ENCODE results near the gene ITPKB.

Gene ITPKB

DNA sequence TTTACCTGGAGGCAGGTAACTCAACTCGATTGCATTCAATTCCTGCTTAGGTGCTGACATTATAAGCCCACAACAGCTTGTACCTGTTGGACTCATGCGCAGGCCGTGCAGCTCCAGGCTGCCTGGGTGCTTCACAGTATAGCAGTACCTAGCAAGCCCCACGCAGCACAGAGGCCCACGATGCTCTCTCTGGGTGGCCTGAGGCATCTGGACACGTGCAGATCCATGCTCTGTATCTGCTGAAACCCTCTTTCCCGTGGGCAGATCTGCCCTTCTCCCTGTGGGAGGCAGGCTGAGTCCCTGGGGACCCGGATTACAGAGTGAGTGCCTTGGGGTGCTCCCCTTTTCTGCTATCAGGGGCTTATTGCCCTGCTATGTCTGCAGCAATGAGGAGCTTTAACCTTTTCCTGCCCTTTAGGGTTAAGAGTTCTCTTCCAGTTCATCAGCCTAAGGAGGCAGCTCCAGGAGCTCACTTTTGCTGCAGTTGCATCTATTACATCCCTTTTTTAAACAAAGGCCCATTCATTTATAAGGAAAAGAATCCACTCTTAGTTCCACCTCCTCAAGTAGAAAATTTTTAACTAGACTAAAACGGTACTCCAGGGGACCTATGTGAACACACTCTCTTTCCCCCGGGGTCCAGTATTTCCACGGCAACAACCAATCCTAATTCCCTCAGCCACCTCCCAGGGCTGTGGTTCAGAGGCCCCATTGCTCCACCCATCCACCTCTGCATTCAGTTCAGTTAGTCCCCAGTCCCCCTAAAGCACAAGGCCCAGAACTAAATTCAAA, 19.3 kb downstream of the ITPKB start:
- H3K4me1 ChIP-seq (ENCODE audit: low read length), result peaks cover 9% of the 10 kb centered on the region; the same call in 1 of the 2 replicates
- no peak overlapping the region for H3K4me3 ChIP-seq (ENCODE audit: low read length)
- no peaks in the 10 kb centered on the region for H3K36me3 ChIP-seq (replicated peaks; ENCODE audit: insufficient read depth, low read length)
- no peaks in the 10 kb centered on the region for H3K27me3 ChIP-seq (replicated peaks; ENCODE audit: insufficient read depth, low read length)
- H3K4me2 ChIP-seq (ENCODE audit: low read depth, low read length), result no peak overlapping the region
- no peak overlapping the region for H2AFZ ChIP-seq (ENCODE audit: low read length)
- H3K9me2 ChIP-seq (replicated peaks; ENCODE audit: insufficient read depth, low read length), result no peaks in the 10 kb centered on the region
- H3F3A ChIP-seq (ENCODE audit: insufficient read depth, low read length), result no peaks in the 10 kb centered on the region
- no peak overlapping the region for H3K9ac ChIP-seq (ENCODE audit: low read length)
- peaks cover 90% of the 10 kb centered on the region for H3K79me2 ChIP-seq (ENCODE audit: low read length)
- no peak overlapping the region for H3K27ac ChIP-seq (ENCODE audit: low read length)
- no peak for DNase-seq
- TF ChIP-seq, protein P1, sequence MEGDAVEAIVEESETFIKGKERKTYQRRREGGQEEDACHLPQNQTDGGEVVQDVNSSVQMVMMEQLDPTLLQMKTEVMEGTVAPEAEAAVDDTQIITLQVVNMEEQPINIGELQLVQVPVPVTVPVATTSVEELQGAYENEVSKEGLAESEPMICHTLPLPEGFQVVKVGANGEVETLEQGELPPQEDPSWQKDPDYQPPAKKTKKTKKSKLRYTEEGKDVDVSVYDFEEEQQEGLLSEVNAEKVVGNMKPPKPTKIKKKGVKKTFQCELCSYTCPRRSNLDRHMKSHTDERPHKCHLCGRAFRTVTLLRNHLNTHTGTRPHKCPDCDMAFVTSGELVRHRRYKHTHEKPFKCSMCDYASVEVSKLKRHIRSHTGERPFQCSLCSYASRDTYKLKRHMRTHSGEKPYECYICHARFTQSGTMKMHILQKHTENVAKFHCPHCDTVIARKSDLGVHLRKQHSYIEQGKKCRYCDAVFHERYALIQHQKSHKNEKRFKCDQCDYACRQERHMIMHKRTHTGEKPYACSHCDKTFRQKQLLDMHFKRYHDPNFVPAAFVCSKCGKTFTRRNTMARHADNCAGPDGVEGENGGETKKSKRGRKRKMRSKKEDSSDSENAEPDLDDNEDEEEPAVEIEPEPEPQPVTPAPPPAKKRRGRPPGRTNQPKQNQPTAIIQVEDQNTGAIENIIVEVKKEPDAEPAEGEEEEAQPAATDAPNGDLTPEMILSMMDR (IDR thresholded peaks at IDR 0.05; ENCODE audit: low read length), result no peak
- TF ChIP-seq EZH2phosphoT487 (IDR thresholded peaks at IDR 0.05; ENCODE audit: low read length), result no peak
- no peak for TF ChIP-seq EZH2 (optimal IDR thresholded peaks at IDR 0.05; ENCODE audit: low read depth, low read length)
- H4K20me1 ChIP-seq (ENCODE audit: insufficient read depth, low read length), result no peaks in the 10 kb centered on the region
- no peaks in the 10 kb centered on the region for H3K9me3 ChIP-seq (replicated peaks; ENCODE audit: insufficient read depth, low read length)

DNA sequence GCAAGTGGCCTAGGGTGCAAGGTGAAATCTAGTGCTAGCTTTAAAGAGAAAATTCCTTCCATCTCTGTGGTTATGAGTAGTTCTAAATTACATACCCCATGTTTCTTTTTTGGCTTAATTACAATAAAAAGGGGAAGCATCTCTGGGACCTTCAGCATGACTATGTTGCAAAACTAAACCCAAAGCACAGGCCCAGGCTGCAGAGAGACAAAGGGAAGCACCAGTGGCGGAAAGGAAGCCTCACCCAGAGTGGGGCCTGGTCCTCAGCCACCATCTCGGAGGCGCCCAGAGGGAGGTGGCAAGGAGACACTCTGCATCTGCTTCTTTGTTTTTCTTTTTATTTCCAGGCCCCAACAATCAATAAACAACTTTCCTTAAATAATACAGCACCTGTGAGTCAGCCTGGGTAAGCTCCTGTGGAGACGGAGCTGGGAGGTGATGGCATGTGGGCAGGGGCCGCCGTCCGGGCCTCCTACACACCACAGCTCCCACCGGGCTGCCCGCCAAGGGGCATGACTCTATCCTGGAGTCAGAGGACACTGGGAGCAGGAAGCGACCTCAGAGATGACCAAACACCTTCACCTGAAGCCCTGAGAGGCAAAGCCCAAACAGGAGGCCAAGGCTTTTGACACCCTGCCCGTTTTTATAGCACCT, 21.7 kb downstream of the ITPKB start:
- Histone ChIP-seq H3K4me1 (ENCODE audit: low read length) (peaks cover 19% of the 10 kb centered on the region), H3K9me3 (replicated peaks; ENCODE audit: insufficient read depth, low read length) (no peaks in the 10 kb centered on the region), H3F3A (ENCODE audit: insufficient read depth, low read length) (peaks cover 20% of the 10 kb centered on the region), H3K36me3 (replicated peaks; ENCODE audit: insufficient read depth, low read length) (0 out of 2 replicates have a peak, but pooled peaks cover 3% of the 10 kb centered on the region), H3K4me3 (ENCODE audit: low read length) (no peak overlapping the region), H3K9me2 (replicated peaks; ENCODE audit: insufficient read depth, low read length) (no peaks in the 10 kb centered on the region), H3K27me3 (replicated peaks; ENCODE audit: insufficient read depth, low read length) (no peaks in the 10 kb centered on the region), H2AFZ (ENCODE audit: low read length) (no peak overlapping the region), H3K27ac (ENCODE audit: low read length) (no peak overlapping the region), H3K4me2 (ENCODE audit: low read depth, low read length) (no peak overlapping the region), H4K20me1 (ENCODE audit: insufficient read depth, low read length) (no peaks in the 10 kb centered on the region), H3K9ac (ENCODE audit: low read length) (no peak overlapping the region), H3K79me2 (ENCODE audit: low read length) (peaks cover 87% of the 10 kb centered on the region)
- DNase-seq, result no peak
- no peak for TF ChIP-seq EZH2phosphoT487 (IDR thresholded peaks at IDR 0.05; ENCODE audit: low read length)
- no peak for TF ChIP-seq EZH2 (optimal IDR thresholded peaks at IDR 0.05; ENCODE audit: low read depth, low read length)
- TF ChIP-seq, protein P1 (IDR thresholded peaks at IDR 0.05; ENCODE audit: low read length), result no peak

DNA sequence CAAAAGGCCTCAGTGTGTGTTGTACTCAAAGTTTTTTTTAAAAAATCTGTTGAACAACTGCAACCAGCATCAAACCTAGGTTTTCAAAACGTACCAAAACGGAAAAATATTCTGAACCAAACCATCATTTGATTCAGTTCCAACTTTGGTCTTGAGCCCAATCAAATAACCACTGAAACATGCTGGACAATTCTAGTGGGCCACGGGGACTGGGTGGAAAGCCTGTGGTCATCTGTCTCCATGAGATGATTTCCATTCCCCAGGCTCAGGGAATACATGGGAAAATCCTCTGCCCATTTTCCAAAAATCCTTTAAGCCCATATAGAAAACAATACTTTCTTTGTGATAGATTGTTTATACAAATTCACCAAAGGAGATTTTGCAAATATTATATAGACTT, 22.5 kb downstream of the ITPKB start:
- Histone ChIP-seq H3K4me1 (ENCODE audit: low read length) (peaks cover 27% of the 10 kb centered on the region), H3K9me3 (replicated peaks; ENCODE audit: insufficient read depth, low read length) (no peaks in the 10 kb centered on the region), H3K27ac (ENCODE audit: low read length) (no peak overlapping the region), H4K20me1 (ENCODE audit: insufficient read depth, low read length) (no peaks in the 10 kb centered on the region), H3K9ac (ENCODE audit: low read length) (no peak overlapping the region), H3K4me2 (ENCODE audit: low read depth, low read length) (no peak overlapping the region), H3F3A (ENCODE audit: insufficient read depth, low read length) (peaks cover 28% of the 10 kb centered on the region), H2AFZ (ENCODE audit: low read length) (no peak overlapping the region), H3K79me2 (ENCODE audit: low read length) (peaks cover 82% of the 10 kb centered on the region), H3K27me3 (replicated peaks; ENCODE audit: insufficient read depth, low read length) (no peaks in the 10 kb centered on the region), H3K9me2 (replicated peaks; ENCODE audit: insufficient read depth, low read length) (no peaks in the 10 kb centered on the region), H3K4me3 (ENCODE audit: low read length) (no peak overlapping the region), H3K36me3 (replicated peaks; ENCODE audit: insufficient read depth, low read length) (0 out of 2 replicates have a peak, but pooled peaks cover 3% of the 10 kb centered on the region)
- DNase-seq, result no peak
- TF ChIP-seq EZH2phosphoT487 (IDR thresholded peaks at IDR 0.05; ENCODE audit: low read length) (no peak), EZH2 (optimal IDR thresholded peaks at IDR 0.05; ENCODE audit: low read depth, low read length) (no peak)
- TF ChIP-seq, protein P1 (IDR thresholded peaks at IDR 0.05; ENCODE audit: low read length), result no peak

Measured in MM.1S (cell line).